Tibial nerve (tissue), 4 donors: ENCODE measurements around the gene RARG. TPM values are rescaled to one million over a fixed set of nuclear protein-coding genes. Genes with fewer than 3 reads are reported as not detected.
A peak's percentile ranks its signal among the peaks of the same experiment; 100 is the strongest.

Experiments
- DNase-seq, 2 donors: peaks; one replicate each; pipeline ENCODE4 v3.0.0-alpha.2; 2019; ENCODE audit warnings: low spot score in 2 of 2
- H3K27ac ChIP-seq, 4 donors: fragments of 200-600 bp; sonication (generic) in 3 of 4; one replicate each; pipeline ENCODE4 v1.5.1; 2017 to 2019; ENCODE audit warnings: mild to moderate bottlenecking in 1 of 4
- H3K27me3 ChIP-seq, 2 donors: fragments of 200-600 bp; sonication (generic) in 1 of 2; one replicate each; pipeline versions ENCODE4 v1.5.1 to v1.6.0; 2017 to 2019
- H3K36me3 ChIP-seq, 3 donors: fragments of 200-600 bp; sonication (generic); one replicate each; pipeline ENCODE4 v1.5.1; 2018 to 2019
- H3K4me1 ChIP-seq, 4 donors: fragments of 200-600 bp; sonication (generic) in 3 of 4; one replicate each; pipeline ENCODE4 v1.5.1; 2017 to 2019
- H3K4me3 ChIP-seq, 4 donors: fragments of 200-600 bp; sonication (generic) in 3 of 4; one replicate each; pipeline ENCODE4 v1.5.1; 2017 to 2019; ENCODE audit warnings: mild to moderate bottlenecking in 1 of 4, moderate library complexity in 1 of 4
- H3K9me3 ChIP-seq, 4 donors: fragments of 200-600 bp; sonication (generic) in 3 of 4; one replicate each; pipeline ENCODE4 v1.5.1; 2017 to 2019
- CTCF ChIP-seq, 5 experiments: fragments of 200-600 bp in 3 of 5; fragments of 450-650 bp in 2 of 5; sonication (generic) in 3 of 5; IDR thresholded peaks; one replicate each; pipeline ENCODE4 v1.5.1; 2016 to 2019; ENCODE audit warnings: antibody characterized with exemption in 5 of 5, mild to moderate bottlenecking in 3 of 5, moderate library complexity in 2 of 5
- EP300 ChIP-seq, 2 donors: sonication (generic); formaldehyde crosslinking; IDR thresholded peaks; one replicate each; pipeline ENCODE4 v1.6.1; 2017; ENCODE audit warnings: antibody characterized with exemption in 2 of 2, mild to moderate bottlenecking in 1 of 2
- POLR2A ChIP-seq, 2 donors: fragments of 450-650 bp; IDR thresholded peaks; one replicate each; pipeline ENCODE4 v1.6.1; 2017; ENCODE audit warnings: antibody characterized with exemption in 2 of 2, mild to moderate bottlenecking in 2 of 2, moderate library complexity in 2 of 2
- WGBS, 2 donors: methylation state at CpG; one replicate each; pipeline ENCODE4 v1.1.5; 2018; 5-methylcytosine and 5-hydroxymethylcytosine counted together
- total RNA-seq, 4 donors: library from RNA; depleted of rRNA; stranded (reverse); fragments of >200 nt; gene quantifications; one replicate each; pipeline ENCODE4 v1.1.0, GENCODE V29; 2016

The RARG gene
- total RNA-seq, 4 donors from 2014 or later = 28.0 to 32.3 (median 31.4) TPM

GRCh38 chr12:53214687-53215455, 17.1 kb downstream of the RARG start:
- Histone ChIP-seq H3K27ac (peak overlapping the region in 3 of 4 donors; percentile 9 to 62 (median 41)), H3K36me3 (peaks cover 0 to 59% (median 4%) of the 10 kb centered on the region in 3 donors), H3K4me3 (no peak overlapping the region), H3K4me1 (peaks cover 0 to 60% (median 29%) of the 10 kb centered on the region in 4 donors), H3K27me3 (no peaks in the 10 kb centered on the region), H3K9me3 (no peaks in the 10 kb centered on the region)
- WGBS, 2 donors = 51 to 63% methylated on average over 12 of the region's 12 CpGs
- no peak for DNase-seq
- no peak for TF ChIP-seq CTCF (IDR thresholded peaks at IDR 0.05)
- TF ChIP-seq POLR2A (IDR thresholded peaks at IDR 0.05) = no peak
- TF ChIP-seq EP300 (IDR thresholded peaks at IDR 0.05) = no peak

- Histone ChIP-seq H3K36me3 (peaks cover 0 to 65% (median 4%) of the 10 kb centered on the region in 3 donors), H3K9me3 (no peaks in the 10 kb centered on the region), H3K4me1 (peaks cover 0 to 62% (median 30%) of the 10 kb centered on the region in 4 donors), H3K4me3 (no peak overlapping the region), H3K27me3 (no peaks in the 10 kb centered on the region), H3K27ac (peak overlapping the region in 2 of 4 donors; percentile 41 to 62)
- no peak for DNase-seq
- 64 to 77% methylated on average over 5 of the region's 5 CpGs for WGBS, 2 donors
- no peak for TF ChIP-seq EP300 (IDR thresholded peaks at IDR 0.05)
- no peak for TF ChIP-seq POLR2A (IDR thresholded peaks at IDR 0.05)
- no peak for TF ChIP-seq CTCF (IDR thresholded peaks at IDR 0.05)
Observed at GRCh38 chr12:53214221-53214620, 17.8 kb downstream of the RARG start.

GRCh38 chr12:53213348-53213747, 18.7 kb downstream of the RARG start:
- 10% methylated on average over 14 of the region's 14 CpGs for WGBS, 2 donors
- TF ChIP-seq POLR2A (IDR thresholded peaks at IDR 0.05) (no peak), CTCF (IDR thresholded peaks at IDR 0.05) (peak; percentile 92 to 98 (median 95)), EP300 (IDR thresholded peaks at IDR 0.05) (peak in 1 of 2 donors; percentile 54)
- no peaks in the 10 kb centered on the region for H3K27me3 ChIP-seq
- no peaks in the 10 kb centered on the region for H3K9me3 ChIP-seq
- peaks cover 0 to 62% (median 35%) of the 10 kb centered on the region in 4 donors for H3K4me1 ChIP-seq
- peaks cover 0 to 67% (median 4%) of the 10 kb centered on the region in 3 donors for H3K36me3 ChIP-seq
- no peak overlapping the region for H3K4me3 ChIP-seq
- H3K27ac ChIP-seq = peak overlapping the region in 1 of 4 donors; percentile 62
- peak; percentile 70 to 77 for DNase-seq

- 58 to 60% methylated on average over 12 of the region's 12 CpGs for WGBS, 2 donors
- no peak for DNase-seq
- H3K4me3 ChIP-seq = no peak overlapping the region
- peaks cover 0 to 62% (median 33%) of the 10 kb centered on the region in 4 donors for H3K4me1 ChIP-seq
- H3K27ac ChIP-seq = peak overlapping the region in 1 of 4 donors; percentile 62
- H3K9me3 ChIP-seq = no peaks in the 10 kb centered on the region
- no peaks in the 10 kb centered on the region for H3K27me3 ChIP-seq
- H3K36me3 ChIP-seq = peaks cover 0 to 67% (median 4%) of the 10 kb centered on the region in 3 donors
- TF ChIP-seq POLR2A (IDR thresholded peaks at IDR 0.05) (no peak), CTCF (IDR thresholded peaks at IDR 0.05) (no peak), EP300 (IDR thresholded peaks at IDR 0.05) (no peak)
Observed at GRCh38 chr12:53212931-53213330, 19.1 kb downstream of the RARG start.
